Measurements from ENCODE around the gene CFAP53.

- TF ChIP-seq SP1 (IDR thresholded peaks at IDR 0.05) (no peak), SP1 (CRISPR knock-in tag; IDR thresholded peaks at IDR 0.05) (no peak), ARID2 (CRISPR knock-in tag; IDR thresholded peaks at IDR 0.05; ENCODE audit: borderline replicate concordance) (no peak), CTCF (CRISPR knock-in tag; IDR thresholded peaks at IDR 0.05) (no peak), MEF2D (CRISPR knock-in tag; IDR thresholded peaks at IDR 0.05) (no peak), EZH2 (conservative IDR thresholded peaks at IDR 0.05; ENCODE audit: low read depth, low read length) (no peak), ZNF414 (CRISPR knock-in tag; IDR thresholded peaks at IDR 0.05) (no peak), ZNF781 (CRISPR knock-in tag; IDR thresholded peaks at IDR 0.05; ENCODE audit: borderline replicate concordance, not compliant biosample characterization) (no peak), MAZ (IDR thresholded peaks at IDR 0.05; ENCODE audit: borderline replicate concordance, low read depth, low read length) (no peak), MAZ (CRISPR knock-in tag; IDR thresholded peaks at IDR 0.05; ENCODE audit: low read depth) (no peak), DR1 (CRISPR knock-in tag; IDR thresholded peaks at IDR 0.05) (no peak), SIN3A (IDR thresholded peaks at IDR 0.05; ENCODE audit: borderline replicate concordance, low read depth, low read length) (no peak), POLR2AphosphoS2 (IDR thresholded peaks at IDR 0.05; ENCODE audit: low read depth, low read length) (no peak), ZFYVE20 (CRISPR knock-in tag; IDR thresholded peaks at IDR 0.05; ENCODE audit: borderline replicate concordance, low read depth) (no peak), ATF3 (CRISPR knock-in tag; IDR thresholded peaks at IDR 0.05) (no peak)
Measured at GRCh38 chr18:50231621-50232020, 34.7 kb downstream of the CFAP53 start.
